ENCODE results near the gene WFIKKN1.

- TF ChIP-seq POLR2AphosphoS5 (IDR thresholded peaks at IDR 0.05; ENCODE audit: low read depth, low read length) (peak; percentile 39; the same call in 1 of the 2 replicates), TAF1 (IDR thresholded peaks at IDR 0.05; ENCODE audit: borderline replicate concordance, low read depth, low read length) (no peak; the same call in 1 of the 2 replicates), POLR2A (IDR thresholded peaks at IDR 0.05; ENCODE audit: low read depth, low read length) (peak; percentile 68)
Observed at GRCh38 chr16:636206-637080, 5.7 kb downstream of the WFIKKN1 start, which contains the start of gene METTL26.
